ENCODE results near the gene PITHD1.

The PITHD1 gene

DNA sequence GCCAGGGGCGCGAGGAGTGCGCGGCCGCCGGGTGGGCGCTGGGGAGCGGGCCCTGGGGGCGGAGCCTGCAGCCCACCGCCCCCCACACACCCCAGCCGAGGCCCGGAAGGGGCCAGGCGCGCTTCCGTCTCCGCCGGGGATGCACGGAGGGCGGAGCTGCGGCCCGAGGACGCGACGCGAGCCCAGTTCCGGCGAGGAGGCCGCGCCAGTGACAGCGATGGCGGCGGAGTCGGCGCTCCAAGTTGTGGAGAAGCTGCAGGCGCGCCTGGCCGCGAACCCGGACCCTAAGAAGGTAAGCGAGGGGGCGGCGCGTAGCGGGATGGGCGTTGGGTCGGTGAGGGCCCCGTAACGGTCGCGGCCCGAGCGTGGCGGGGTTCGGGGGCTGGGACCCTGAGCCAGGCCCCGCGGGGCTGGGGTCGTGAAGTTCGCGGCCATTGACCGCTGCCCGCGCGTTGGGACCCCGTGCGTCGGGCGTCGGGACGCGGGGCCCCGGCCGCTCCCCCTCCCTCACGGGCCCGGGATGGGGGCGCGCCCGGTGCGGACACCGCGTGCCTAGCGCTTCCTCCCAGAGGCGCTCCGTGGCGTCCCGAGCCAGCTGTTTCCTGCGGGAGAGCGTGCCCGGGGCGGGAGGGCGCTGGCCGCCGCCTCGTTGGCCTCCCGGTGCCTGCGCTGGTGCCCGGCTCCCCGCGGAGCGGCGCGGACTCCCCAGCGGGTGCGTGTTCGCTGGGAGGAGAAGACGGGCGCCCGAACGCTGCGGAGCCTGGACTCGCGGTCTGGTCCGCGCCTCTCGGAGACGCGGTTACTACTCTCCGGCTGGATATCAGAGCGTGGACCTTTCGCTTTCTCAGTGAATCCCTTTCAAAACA, 34.7 kb upstream of the PITHD1 start, which contains the start of gene ELOA:
TSS of gene ELOA (plus strand) at position 185 of the 866 bp plus-strand sequence. CDS start at position 218, 33 bp downstream.
- TF ChIP-seq, protein P1, sequence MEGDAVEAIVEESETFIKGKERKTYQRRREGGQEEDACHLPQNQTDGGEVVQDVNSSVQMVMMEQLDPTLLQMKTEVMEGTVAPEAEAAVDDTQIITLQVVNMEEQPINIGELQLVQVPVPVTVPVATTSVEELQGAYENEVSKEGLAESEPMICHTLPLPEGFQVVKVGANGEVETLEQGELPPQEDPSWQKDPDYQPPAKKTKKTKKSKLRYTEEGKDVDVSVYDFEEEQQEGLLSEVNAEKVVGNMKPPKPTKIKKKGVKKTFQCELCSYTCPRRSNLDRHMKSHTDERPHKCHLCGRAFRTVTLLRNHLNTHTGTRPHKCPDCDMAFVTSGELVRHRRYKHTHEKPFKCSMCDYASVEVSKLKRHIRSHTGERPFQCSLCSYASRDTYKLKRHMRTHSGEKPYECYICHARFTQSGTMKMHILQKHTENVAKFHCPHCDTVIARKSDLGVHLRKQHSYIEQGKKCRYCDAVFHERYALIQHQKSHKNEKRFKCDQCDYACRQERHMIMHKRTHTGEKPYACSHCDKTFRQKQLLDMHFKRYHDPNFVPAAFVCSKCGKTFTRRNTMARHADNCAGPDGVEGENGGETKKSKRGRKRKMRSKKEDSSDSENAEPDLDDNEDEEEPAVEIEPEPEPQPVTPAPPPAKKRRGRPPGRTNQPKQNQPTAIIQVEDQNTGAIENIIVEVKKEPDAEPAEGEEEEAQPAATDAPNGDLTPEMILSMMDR (conservative IDR thresholded peaks at IDR 0.05), result no peak
- peak within 1 kb of the TSS; percentile 93 for H3K27ac ChIP-seq

- peak overlapping the region; percentile 93 for H3K27ac ChIP-seq
- TF ChIP-seq, protein P1 (conservative IDR thresholded peaks at IDR 0.05), result peak; percentile 59; the same call in 1 of the 2 replicates
Observed at GRCh38 chr1:23745515-23745914, 32.7 kb upstream of the PITHD1 start.

DNA sequence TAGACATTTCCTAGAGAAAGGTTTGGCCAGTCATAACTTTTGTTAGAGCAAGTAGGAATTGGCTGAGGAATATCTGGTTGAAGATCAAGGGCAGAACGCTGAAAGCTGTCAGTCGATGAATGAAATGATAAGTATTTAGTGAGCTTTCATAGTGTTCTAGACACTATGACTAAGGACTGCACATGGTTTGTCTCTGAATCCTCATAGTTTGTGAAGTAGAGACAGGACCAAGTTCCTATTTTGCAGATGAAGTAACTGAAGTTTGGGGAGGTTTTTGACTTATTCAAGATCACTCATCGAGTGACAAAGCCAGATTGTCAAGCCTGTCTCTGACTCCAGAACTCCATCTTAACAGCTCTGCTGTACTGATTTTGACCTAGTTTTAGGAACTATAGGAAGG, 30.2 kb upstream of the PITHD1 start:
- no peak overlapping the region for H3K27ac ChIP-seq
- TF ChIP-seq, protein P1 (conservative IDR thresholded peaks at IDR 0.05), result no peak

- TF ChIP-seq, protein P1 (conservative IDR thresholded peaks at IDR 0.05), result peak; percentile 91
- no peak overlapping the region for H3K27ac ChIP-seq
Observed at GRCh38 chr1:23751050-23751814, 27.0 kb upstream of the PITHD1 start.

- H3K27ac ChIP-seq, result no peak overlapping the region
- TF ChIP-seq, protein P1 (conservative IDR thresholded peaks at IDR 0.05), result no peak
Observed at GRCh38 chr1:23751815-23752200, 26.4 kb upstream of the PITHD1 start.

- no peak overlapping the region for H3K27ac ChIP-seq
- TF ChIP-seq, protein P1 (conservative IDR thresholded peaks at IDR 0.05), result no peak
Observed at GRCh38 chr1:23752909-23753308, 25.3 kb upstream of the PITHD1 start.

- H3K27ac ChIP-seq, result no peak overlapping the region
- TF ChIP-seq, protein P1 (conservative IDR thresholded peaks at IDR 0.05), result no peak
Observed at GRCh38 chr1:23756676-23757075, 21.5 kb upstream of the PITHD1 start.

Measured in VCaP (cell line).